ENCODE results near the gene CAMSAP1.

The CAMSAP1 gene

GRCh38 chr9:135878528-135879236, 28.7 kb downstream of the CAMSAP1 start:
- no peak for DNase-seq

GRCh38 chr9:135877791-135878527, 29.4 kb downstream of the CAMSAP1 start:
- no peak for DNase-seq

GRCh38 chr9:135876936-135877335, 30.4 kb downstream of the CAMSAP1 start:
- no peak for DNase-seq

- no peak for DNase-seq
Observed at GRCh38 chr9:135874859-135875258, 32.5 kb downstream of the CAMSAP1 start.

GRCh38 chr9:135869909-135870308, 37.4 kb downstream of the CAMSAP1 start:
- DNase-seq, result no peak

GRCh38 chr9:135865531-135865930, 41.8 kb downstream of the CAMSAP1 start:
- no peak for DNase-seq

GRCh38 chr9:135864447-135865049, 42.8 kb downstream of the CAMSAP1 start:
- DNase-seq, result peak; percentile 49

GRCh38 chr9:135862809-135863208, 44.5 kb downstream of the CAMSAP1 start:
- DNase-seq, result no peak

GRCh38 chr9:135858491-135859185, 48.7 kb downstream of the CAMSAP1 start:
- no peak for DNase-seq

GRCh38 chr9:135857843-135858242, 49.5 kb downstream of the CAMSAP1 start:
- no peak for DNase-seq

- DNase-seq, result no peak
Observed at GRCh38 chr9:135857371-135857786, 50.0 kb downstream of the CAMSAP1 start.

GRCh38 chr9:135851748-135852147, 55.6 kb downstream of the CAMSAP1 start:
- DNase-seq, result peak; percentile 52

- DNase-seq, result no peak
Observed at GRCh38 chr9:135850737-135851136, 56.6 kb downstream of the CAMSAP1 start.

- no peak for DNase-seq
Observed at GRCh38 chr9:135849181-135849580, 58.2 kb downstream of the CAMSAP1 start.

GRCh38 chr9:135848341-135849047, 58.9 kb downstream of the CAMSAP1 start:
- DNase-seq, result no peak

GRCh38 chr9:135847833-135848232, 59.5 kb downstream of the CAMSAP1 start:
- no peak for DNase-seq

GRCh38 chr9:135840539-135840938, 66.8 kb downstream of the CAMSAP1 start:
- DNase-seq, result no peak

- no peak for DNase-seq
Observed at GRCh38 chr9:135840107-135840506, 67.2 kb downstream of the CAMSAP1 start.

- DNase-seq, result no peak
Observed at GRCh38 chr9:135839516-135839915, 67.8 kb downstream of the CAMSAP1 start.

GRCh38 chr9:135835131-135835530, 72.2 kb downstream of the CAMSAP1 start:
- DNase-seq, result no peak

GRCh38 chr9:135833864-135834263, 73.5 kb downstream of the CAMSAP1 start:
- no peak for DNase-seq

- DNase-seq, result no peak
Observed at GRCh38 chr9:135830496-135830895, 76.8 kb downstream of the CAMSAP1 start.

GRCh38 chr9:135828656-135829055, 78.7 kb downstream of the CAMSAP1 start:
- no peak for DNase-seq

All from NCI-H510A treated with DMSO at 0.1 percent for 48 hours (cell line).